Activated naive CD8-positive, alpha-beta T cell treated with anti-CD3 and anti-CD28 coated beads, Interleukin-2, amount 10 ng/mL, durations not matched to agents 7 days and 5 days (primary cell): ENCODE measurements around the gene TBC1D10A. TPM values are rescaled to one million over a fixed set of nuclear protein-coding genes. Genes with fewer than 3 reads are reported as not detected.
A peak's percentile ranks its signal among the peaks of the same experiment; 100 is the strongest.

ENCODE experiments used
- ATAC-seq: fragments of 150-1000 bp; cut with Tn5 transposase; one replicate; pipeline ENCODE4 v1.10.0; 2021; ENCODE audit warnings: low read depth, moderate library complexity
- POLR2A ChIA-PET: fragments of 350-600 bp; sonication (Branson Sonifier 250); formaldehyde crosslinking; loops from one replicate; lab custom pipeline; 2021; ENCODE audit warnings: antibody characterized with exemption; lab: Charles Lee
- DNase-seq: peaks from one replicate; pipeline ENCODE4 v3.0.0; 2021
- H3K27ac Mint-ChIP-seq: one replicate; pipeline ENCODE4 v1.8.0; 2022; ENCODE audit warnings: mild to moderate bottlenecking, mixed read lengths
- H3K27me3 Mint-ChIP-seq: one replicate; pipeline ENCODE4 v1.8.0; 2022; ENCODE audit warnings: mild to moderate bottlenecking, moderate library complexity, mixed read lengths
- H3K36me3 Mint-ChIP-seq: one replicate; pipeline ENCODE4 v1.8.0; 2021; ENCODE audit warnings: mild to moderate bottlenecking, mixed read lengths
- H3K4me1 Mint-ChIP-seq: one replicate; pipeline ENCODE4 v1.8.0; 2021; ENCODE audit warnings: mixed read lengths
- H3K4me3 Mint-ChIP-seq: one replicate; pipeline ENCODE4 v1.8.0; 2022; ENCODE audit warnings: mild to moderate bottlenecking, moderate library complexity, mixed read lengths
- H3K9me3 Mint-ChIP-seq: one replicate; pipeline ENCODE4 v1.8.0; 2021; ENCODE audit warnings: mixed read lengths
- total RNA-seq, 2 experiments: library from RNA; stranded (reverse); gene quantifications; one replicate each; pipeline ENCODE4 v1.2.3, GENCODE V29; 2021

TBC1D10A gene
- total RNA-seq, 2 experiments from 2014 or later, result 54.0 to 54.2 TPM

DNA sequence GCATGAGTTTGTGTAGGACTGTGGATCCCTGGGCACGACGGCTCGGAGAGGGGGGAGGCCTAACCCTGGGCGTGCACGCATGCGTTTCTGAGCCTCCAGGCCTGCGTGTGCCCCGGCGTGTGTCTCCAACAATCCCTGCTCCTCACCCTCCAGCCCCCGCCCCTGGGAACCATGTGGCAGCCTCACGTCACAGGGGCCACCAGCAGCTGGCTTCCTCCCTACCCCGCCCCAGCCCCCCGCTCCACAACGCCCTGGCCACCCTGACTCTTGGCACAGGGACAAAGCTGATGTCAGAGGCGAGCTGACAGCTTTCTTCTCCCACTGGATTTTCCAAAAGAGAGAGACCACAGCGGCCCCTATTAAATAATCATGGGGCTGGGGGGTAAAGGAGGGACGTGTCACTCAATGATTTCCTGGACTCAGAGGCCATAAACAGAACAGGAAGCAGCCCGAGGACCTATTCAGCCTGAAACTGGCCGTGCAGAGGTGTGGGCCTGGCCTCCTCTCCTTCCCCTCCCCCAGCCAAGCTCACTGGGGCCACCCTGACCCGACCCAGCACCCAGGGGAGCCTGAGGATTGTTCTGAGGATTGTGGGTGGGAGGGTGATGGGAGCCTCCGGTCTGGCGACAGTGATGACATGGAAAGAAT, 73.4 kb downstream of the TBC1D10A start:
- POLR2A ChIA-PET, result interaction anchor here (0.7 to 2.9 kb wide), 8 partner anchors 10 to 77 kb away, joined by 3 to 11 read pairs (median 4); no protein-coding TSS in a partner anchor
- Mint-ChIP-seq H3K36me3 (no peaks in the 10 kb centered on the region), H3K4me1 (peaks cover 46% of the 10 kb centered on the region), H3K4me3 (peak overlapping the region; percentile 75), H3K27me3 (no peaks in the 10 kb centered on the region), H3K9me3 (no peaks in the 10 kb centered on the region), H3K27ac (peak overlapping the region; percentile 93)
- ATAC-seq (no peak), DNase-seq (no peak)

DNA sequence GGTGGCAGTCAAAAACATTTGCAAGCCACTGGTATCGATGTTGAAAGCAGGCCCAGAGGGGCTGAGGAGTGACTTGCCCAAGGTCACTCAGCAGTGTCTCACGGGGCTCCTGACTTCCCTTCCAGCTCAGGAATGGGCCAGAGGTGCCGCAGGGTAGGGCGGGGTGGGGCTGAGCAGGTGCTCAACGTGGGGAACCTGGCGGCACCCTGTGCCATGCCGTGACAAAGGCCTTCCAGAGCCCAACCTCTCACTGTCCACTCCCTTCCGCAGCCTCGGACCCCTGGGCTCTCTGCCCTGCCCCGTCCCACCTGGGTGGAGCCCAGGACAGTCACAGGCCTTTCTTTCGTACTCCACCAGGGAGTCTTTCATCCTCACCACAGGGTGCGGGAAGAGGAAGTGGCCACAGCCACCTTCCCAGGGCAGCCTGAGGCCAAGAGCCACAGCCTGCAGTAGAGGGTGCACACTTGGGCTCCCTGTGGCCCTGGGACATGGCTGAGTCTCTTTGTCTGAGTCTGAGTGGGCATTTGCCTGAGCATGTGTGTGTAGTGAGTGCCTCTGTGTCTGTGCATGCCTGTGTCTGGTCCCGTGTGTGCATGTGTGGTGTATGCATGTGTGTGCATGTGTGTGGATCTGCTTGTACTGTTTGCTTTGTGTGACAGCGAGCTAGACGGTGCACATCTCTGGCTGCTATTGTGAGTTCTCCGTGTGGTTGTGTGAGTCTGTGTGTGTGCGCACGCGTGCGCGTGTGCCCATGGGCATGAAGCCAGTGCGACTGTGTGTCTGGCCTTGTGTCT, 74.1 kb downstream of the TBC1D10A start:
- POLR2A ChIA-PET, result interaction anchor here (0.7 to 2.9 kb wide), 8 partner anchors 10 to 77 kb away, joined by 3 to 11 read pairs (median 4); no protein-coding TSS in a partner anchor
- H3K4me1 Mint-ChIP-seq, result peaks cover 48% of the 10 kb centered on the region

DNA sequence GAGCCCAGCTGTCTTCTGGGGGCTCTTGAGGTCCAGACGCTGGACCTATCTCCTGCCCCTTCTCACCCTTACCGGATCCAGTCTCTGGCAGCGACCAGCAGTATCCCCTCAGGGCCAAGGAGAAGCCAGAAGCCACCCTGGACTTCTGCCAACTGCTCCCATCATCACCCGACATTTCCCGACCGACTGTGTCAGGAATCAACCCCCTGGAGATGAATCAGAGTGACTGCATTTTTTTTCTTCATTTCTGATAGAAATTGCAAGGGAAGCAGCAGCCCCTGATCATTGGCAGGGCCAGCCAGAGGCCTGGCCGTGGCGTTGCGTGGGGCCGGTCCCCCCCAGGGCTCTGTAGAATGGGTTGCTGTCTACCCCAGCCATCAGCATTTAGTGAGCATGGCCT, 75.0 kb downstream of the TBC1D10A start:
- ATAC-seq (no peak), DNase-seq (no peak)
- H3K36me3 Mint-ChIP-seq, result no peaks in the 10 kb centered on the region
- H3K27me3 Mint-ChIP-seq, result no peaks in the 10 kb centered on the region
- H3K27ac Mint-ChIP-seq, result peak overlapping the region; percentile 93
- H3K4me3 Mint-ChIP-seq, result no peak overlapping the region
- POLR2A ChIA-PET, result interaction anchor here (0.9 to 2.8 kb wide), 5 partner anchors 9 to 74 kb away, joined by 3 to 11 read pairs (median 7); no protein-coding TSS in a partner anchor
- peaks cover 50% of the 10 kb centered on the region for H3K4me1 Mint-ChIP-seq
- H3K9me3 Mint-ChIP-seq, result no peaks in the 10 kb centered on the region

More for the DNA sequence above, 74.1 kb downstream of the TBC1D10A start:
- Mint-ChIP-seq H3K36me3 (no peaks in the 10 kb centered on the region), H3K4me3 (peak overlapping the region; percentile 75), H3K27me3 (no peaks in the 10 kb centered on the region), H3K27ac (peak overlapping the region; percentile 93), H3K9me3 (no peaks in the 10 kb centered on the region)
- peak; percentile 40 for ATAC-seq
- peak; percentile 54 for DNase-seq

DNA sequence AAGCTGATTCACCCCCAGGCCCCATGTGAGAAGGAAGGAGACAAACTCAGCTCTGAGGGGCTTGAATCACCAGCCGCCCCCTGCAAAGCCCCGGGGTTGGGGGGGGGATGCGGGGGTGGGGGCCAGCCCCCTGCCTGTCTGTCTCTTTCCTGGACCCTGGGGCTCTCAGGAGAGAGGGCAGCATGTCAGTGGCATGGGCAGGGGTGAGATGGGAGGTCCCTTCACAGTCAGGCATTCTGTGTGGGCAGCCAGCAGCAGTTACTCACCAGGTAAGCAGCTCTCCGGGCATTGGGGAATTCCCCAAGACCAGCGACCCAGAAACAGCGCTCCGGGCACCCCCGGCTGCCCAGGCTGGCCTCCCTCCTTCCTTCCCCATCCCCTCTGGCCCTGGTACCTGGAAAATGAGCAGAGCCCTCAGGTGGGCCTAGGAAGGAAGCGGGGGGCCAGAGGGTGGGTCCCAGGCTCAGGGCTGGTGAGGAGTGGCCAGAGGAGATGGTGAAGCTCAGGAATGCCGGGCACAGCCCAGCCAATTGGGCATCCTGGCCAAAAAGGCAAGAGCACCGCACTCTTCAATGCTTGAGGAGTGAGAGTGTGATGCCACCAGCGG, 76.0 kb downstream of the TBC1D10A start:
- peak overlapping the region; percentile 93 for H3K27ac Mint-ChIP-seq

DNA sequence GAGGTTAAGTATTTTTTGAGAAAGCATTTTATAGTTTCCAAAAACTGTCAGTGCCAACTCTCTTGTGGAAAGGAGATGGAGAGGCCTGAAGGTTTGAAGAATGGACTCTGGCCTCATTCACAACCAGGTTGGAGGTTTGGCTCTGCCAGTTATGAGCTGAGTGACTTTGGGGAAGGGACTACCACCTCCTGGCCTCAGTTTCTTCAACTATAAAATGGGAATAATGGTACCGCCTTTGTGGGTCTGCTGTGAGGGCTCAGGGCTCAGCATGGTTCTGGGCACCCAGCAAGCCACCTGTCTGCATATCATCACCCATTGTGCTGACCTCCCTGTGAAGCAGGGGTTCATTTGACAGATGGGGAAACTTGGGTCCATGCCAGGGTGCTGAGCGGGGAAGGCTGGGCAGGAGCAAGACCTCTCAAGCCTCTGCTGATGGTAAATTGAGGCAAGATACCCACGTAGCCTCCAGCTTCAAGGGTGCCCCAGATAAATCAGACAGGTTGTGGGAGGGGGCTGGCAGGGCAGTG, 76.6 kb downstream of the TBC1D10A start:
- H3K27me3 Mint-ChIP-seq, result no peaks in the 10 kb centered on the region
- peaks cover 44% of the 10 kb centered on the region for H3K4me1 Mint-ChIP-seq

More for the DNA sequence above, 76.0 kb downstream of the TBC1D10A start:
- POLR2A ChIA-PET, result interaction anchor here (0.9 to 2.8 kb wide), 7 partner anchors 10 to 73 kb away, joined by 3 to 11 read pairs (median 7); no protein-coding TSS in a partner anchor
- no peak for DNase-seq
- Mint-ChIP-seq H3K36me3 (peaks cover 5% of the 10 kb centered on the region), H3K9me3 (no peaks in the 10 kb centered on the region), H3K4me3 (no peak overlapping the region), H3K4me1 (peaks cover 45% of the 10 kb centered on the region), H3K27me3 (no peaks in the 10 kb centered on the region)
- ATAC-seq, result no peak

DNA sequence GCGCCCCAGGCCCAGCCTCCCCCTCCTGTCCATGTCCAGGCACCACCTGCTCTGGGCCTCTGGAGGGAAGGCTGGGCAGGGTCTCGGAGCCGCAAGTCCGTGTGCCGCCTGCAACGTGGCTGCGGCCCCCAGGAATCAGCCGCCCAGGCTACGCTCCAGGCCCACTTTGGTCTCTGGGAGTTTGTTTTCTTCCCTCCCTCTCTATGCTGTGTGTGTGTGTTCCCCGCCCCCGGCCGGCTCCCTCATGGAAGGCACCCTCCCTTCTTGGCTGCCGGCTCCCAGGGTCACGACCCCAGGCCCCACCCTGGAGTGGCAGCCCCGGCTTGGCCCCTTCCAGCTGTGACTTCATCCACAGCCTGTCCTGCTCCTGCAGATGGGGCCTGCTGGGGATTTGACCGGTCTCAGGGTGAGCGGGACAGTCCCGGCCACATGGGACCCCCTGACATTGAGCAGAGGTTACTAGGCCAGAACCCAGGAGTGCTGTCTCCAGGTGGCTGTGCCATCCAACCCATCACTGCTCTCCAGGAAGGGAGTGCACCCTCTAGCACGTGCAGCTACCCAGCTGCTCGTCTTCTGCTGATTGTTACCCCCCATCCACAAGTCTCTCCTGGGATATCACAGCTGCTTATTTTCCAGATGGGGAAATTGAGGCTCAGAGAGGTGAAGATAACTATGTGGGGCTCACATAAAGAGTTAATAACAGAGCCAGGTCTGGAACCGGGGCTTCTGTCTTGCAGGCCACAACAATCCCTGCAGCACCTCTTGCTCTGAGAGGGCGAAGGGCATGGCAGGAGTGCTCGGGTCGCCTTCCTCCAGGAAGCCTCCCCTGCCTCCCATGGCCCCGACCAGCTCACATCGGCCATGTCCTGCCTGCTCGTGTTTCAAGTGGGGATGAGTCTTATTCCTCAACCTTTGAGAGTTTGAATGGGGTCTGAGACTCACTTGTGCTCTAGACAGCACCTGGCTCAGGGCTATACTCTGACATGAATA, 77.4 kb downstream of the TBC1D10A start:
- Mint-ChIP-seq H3K4me1 (peaks cover 47% of the 10 kb centered on the region), H3K27ac (peak overlapping the region; percentile 64), H3K4me3 (no peak overlapping the region), H3K36me3 (peaks cover 19% of the 10 kb centered on the region), H3K27me3 (no peaks in the 10 kb centered on the region), H3K9me3 (no peaks in the 10 kb centered on the region)
- no peak for ATAC-seq
- POLR2A ChIA-PET, result interaction anchor here (0.6 to 2.8 kb wide), 6 partner anchors 9 to 71 kb away, joined by 5 to 11 read pairs (median 8); no protein-coding TSS in a partner anchor
- DNase-seq, result no peak

More for the DNA sequence above, 76.6 kb downstream of the TBC1D10A start:
- no peak for ATAC-seq
- DNase-seq, result no peak
- H3K36me3 Mint-ChIP-seq, result peaks cover 11% of the 10 kb centered on the region
- POLR2A ChIA-PET, result interaction anchor here (0.6 to 2.8 kb wide), 7 partner anchors 10 to 72 kb away, joined by 4 to 11 read pairs (median 7); no protein-coding TSS in a partner anchor
- H3K4me3 Mint-ChIP-seq, result no peak overlapping the region
- peak overlapping the region; percentile 64 for H3K27ac Mint-ChIP-seq
- H3K9me3 Mint-ChIP-seq, result no peaks in the 10 kb centered on the region

DNA sequence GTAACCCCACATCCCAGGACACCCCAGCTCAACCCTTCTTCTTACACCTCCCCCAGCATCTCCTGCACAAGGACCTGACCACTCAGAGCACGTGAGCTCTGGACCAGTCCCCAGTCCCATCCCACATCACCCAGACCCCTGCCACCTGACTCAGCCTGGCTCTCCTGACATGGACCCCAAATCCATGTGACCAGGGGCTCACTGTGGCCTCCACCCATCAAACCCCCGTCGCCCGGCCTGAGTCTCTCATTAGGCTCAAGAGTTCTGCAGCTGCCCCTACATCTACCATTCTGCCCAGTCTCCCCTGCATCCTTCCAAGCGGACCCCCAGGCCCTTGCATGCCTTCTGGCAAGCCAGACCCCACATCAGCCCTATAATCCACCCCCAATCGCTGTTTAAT, 78.3 kb downstream of the TBC1D10A start:
- DNase-seq (no peak), ATAC-seq (no peak)
- H3K4me3 Mint-ChIP-seq, result peak overlapping the region; percentile 100
- H3K9me3 Mint-ChIP-seq, result no peaks in the 10 kb centered on the region
- no peaks in the 10 kb centered on the region for H3K27me3 Mint-ChIP-seq
- peaks cover 28% of the 10 kb centered on the region for H3K36me3 Mint-ChIP-seq
- peaks cover 54% of the 10 kb centered on the region for H3K4me1 Mint-ChIP-seq
- POLR2A ChIA-PET, result interaction anchor here (0.6 to 1.7 kb wide), 9 partner anchors 10 to 144 kb away, joined by 3 to 11 read pairs (median 3); no protein-coding TSS in a partner anchor
- peak overlapping the region; percentile 99 for H3K27ac Mint-ChIP-seq

DNA sequence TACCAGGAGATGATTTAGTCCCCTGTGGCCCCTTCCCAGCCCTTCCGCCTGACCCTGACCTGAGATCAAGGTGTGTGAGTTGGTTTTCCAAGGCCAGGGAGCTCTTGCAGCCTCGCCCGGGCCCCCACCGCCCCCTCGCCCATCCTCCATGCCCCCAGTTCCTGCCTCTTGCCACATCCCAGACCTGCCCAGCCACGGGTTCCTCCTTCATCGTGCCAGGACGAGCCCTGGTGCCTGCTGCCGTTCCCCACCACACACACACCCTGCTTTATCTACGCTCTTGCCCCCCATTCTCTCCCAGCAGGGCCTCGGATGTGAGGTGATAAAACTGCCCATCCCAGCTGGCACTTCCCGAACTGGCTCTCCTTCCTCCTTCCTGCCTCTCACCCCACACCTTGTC, 78.8 kb downstream of the TBC1D10A start:
- no peaks in the 10 kb centered on the region for H3K9me3 Mint-ChIP-seq
- POLR2A ChIA-PET, result interaction anchor here (0.6 to 1.7 kb wide), 9 partner anchors 9 to 143 kb away, joined by 3 to 11 read pairs (median 3); no protein-coding TSS in a partner anchor
- peak overlapping the region; percentile 99 for H3K27ac Mint-ChIP-seq
- peaks cover 53% of the 10 kb centered on the region for H3K4me1 Mint-ChIP-seq
- ATAC-seq, result no peak
- no peak for DNase-seq
- no peaks in the 10 kb centered on the region for H3K27me3 Mint-ChIP-seq
- H3K4me3 Mint-ChIP-seq, result peak overlapping the region; percentile 100
- peaks cover 33% of the 10 kb centered on the region for H3K36me3 Mint-ChIP-seq

DNA sequence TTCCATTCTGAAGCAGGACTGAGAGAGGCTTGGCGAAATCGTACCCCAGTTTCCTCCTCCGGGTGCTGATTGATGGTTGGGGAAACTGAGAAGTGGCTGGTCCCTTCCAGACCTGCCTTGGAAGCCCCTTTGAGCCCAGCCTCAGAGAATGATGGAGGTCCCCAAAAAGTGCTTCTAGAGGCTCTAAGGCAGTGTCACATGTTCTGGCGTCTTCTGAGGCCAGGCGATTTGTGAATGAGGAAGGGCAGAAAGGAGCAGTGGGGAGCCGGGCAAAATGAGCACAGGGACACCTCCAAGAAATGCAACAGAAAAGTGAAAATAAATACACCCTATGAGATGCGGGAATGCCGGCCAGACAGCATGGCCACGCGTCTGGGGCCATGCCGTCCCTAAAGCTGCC, 79.2 kb downstream of the TBC1D10A start:
- peak overlapping the region; percentile 100 for H3K4me3 Mint-ChIP-seq
- H3K36me3 Mint-ChIP-seq, result peaks cover 37% of the 10 kb centered on the region
- no peaks in the 10 kb centered on the region for H3K27me3 Mint-ChIP-seq
- no peaks in the 10 kb centered on the region for H3K9me3 Mint-ChIP-seq
- ATAC-seq (no peak), DNase-seq (no peak)
- H3K27ac Mint-ChIP-seq, result peak overlapping the region; percentile 99
- POLR2A ChIA-PET, result interaction anchor here (0.6 to 1.7 kb wide), 7 partner anchors 9 to 143 kb away, joined by 3 to 11 read pairs (median 3); no protein-coding TSS in a partner anchor
- H3K4me1 Mint-ChIP-seq, result peaks cover 53% of the 10 kb centered on the region

DNA sequence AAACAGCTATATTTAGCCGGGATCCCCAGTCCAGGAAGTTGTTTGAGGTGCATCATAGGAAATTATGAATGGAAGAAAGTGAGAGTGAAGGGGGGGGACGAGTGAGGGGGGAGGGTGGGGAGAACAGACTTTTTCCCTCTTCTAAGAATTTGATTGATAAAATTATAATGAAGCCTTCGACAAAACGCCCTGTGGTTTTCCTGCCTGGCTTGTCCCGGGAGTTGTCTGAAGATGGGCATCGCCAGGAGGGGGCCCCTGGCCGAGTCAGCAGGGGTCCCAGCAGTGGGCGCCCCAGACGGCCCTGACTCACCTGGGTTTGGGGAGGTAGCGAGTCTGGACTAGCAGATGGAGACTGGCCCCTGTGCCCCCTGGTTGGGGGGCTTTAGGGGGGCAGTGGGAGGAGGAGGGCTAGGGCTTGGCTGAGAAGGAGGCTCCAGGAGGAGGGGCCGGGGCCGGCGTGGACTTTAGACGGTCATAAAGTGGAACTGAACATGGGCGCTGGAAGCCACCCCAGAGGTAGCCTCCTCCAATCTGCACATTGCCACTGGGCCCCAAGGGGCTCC, 79.8 kb downstream of the TBC1D10A start:
- Mint-ChIP-seq H3K36me3 (peaks cover 43% of the 10 kb centered on the region), H3K27ac (peak overlapping the region; percentile 99), H3K4me1 (peaks cover 53% of the 10 kb centered on the region), H3K9me3 (no peaks in the 10 kb centered on the region), H3K4me3 (peak overlapping the region; percentile 100), H3K27me3 (no peaks in the 10 kb centered on the region)
- ATAC-seq, result peak; percentile 14
- DNase-seq, result peak; percentile 69
- POLR2A ChIA-PET, result interaction anchor here (0.8 to 12.9 kb wide), 15 partner anchors 8 to 158 kb away, joined by 3 to 247 read pairs (median 12); partner anchors contain the start of gene OSM
